ENCODE data around the gene PLEKHA7.

The PLEKHA7 gene

DNA sequence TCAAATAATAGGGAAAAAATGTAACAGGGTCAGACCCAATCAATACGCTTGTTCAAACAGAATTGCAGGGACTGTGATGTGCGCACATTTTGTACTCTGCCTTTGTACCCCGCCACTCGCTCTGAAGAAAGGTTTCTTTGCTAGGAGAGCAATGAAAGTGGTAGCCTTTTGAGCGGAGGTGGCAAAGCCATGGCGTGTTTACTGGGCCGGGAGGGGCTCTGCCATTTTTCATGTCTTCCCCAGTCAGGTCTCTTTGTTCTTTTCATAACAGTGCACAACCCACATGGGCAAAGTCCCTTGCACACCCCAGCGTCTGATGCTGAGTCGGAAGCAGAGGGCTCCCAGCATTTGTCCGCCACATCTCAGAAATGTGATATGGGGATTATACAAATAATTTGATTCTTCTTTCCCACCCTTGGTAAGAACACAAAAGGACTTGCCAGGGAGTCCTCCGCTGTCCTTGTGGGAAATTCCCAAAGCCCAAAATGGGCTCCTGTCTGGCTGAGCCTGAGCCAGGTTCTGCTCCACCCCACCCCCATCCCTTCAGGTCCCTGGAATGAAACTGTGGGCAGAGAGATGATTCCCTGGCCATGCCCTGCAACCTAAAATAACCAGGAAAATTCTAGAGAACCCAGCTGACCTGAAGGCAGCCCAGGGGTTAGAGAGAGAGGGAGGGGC lies 239.1 kb downstream of the PLEKHA7 start:
- Histone ChIP-seq H3K27me3 (ENCODE audit: insufficient read depth, low read depth) (no peaks in the 10 kb centered on the region), H3K4me2 (no peak overlapping the region), H3K36me3 (ENCODE audit: insufficient read depth) (no peaks in the 10 kb centered on the region), H3K79me2 (ENCODE audit: insufficient read depth, low read depth) (no peaks in the 10 kb centered on the region), H3K27ac (no peak overlapping the region), H3K4me3 (IDR thresholded peaks at IDR 0.05; ENCODE audit: insufficient read depth, low read depth, low read length) (no peak overlapping the region), H4K20me1 (ENCODE audit: insufficient read depth) (no peaks in the 10 kb centered on the region), H3K9ac (no peak overlapping the region), H3K4me1 (ENCODE audit: low read depth, poor library complexity, severe bottlenecking) (peaks cover 22% of the 10 kb centered on the region), H2AFZ (ENCODE audit: low read depth) (no peak overlapping the region)
- TF ChIP-seq, protein P1, sequence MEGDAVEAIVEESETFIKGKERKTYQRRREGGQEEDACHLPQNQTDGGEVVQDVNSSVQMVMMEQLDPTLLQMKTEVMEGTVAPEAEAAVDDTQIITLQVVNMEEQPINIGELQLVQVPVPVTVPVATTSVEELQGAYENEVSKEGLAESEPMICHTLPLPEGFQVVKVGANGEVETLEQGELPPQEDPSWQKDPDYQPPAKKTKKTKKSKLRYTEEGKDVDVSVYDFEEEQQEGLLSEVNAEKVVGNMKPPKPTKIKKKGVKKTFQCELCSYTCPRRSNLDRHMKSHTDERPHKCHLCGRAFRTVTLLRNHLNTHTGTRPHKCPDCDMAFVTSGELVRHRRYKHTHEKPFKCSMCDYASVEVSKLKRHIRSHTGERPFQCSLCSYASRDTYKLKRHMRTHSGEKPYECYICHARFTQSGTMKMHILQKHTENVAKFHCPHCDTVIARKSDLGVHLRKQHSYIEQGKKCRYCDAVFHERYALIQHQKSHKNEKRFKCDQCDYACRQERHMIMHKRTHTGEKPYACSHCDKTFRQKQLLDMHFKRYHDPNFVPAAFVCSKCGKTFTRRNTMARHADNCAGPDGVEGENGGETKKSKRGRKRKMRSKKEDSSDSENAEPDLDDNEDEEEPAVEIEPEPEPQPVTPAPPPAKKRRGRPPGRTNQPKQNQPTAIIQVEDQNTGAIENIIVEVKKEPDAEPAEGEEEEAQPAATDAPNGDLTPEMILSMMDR (conservative IDR thresholded peaks at IDR 0.05; ENCODE audit: low read depth, low read length), result no peak

DNA sequence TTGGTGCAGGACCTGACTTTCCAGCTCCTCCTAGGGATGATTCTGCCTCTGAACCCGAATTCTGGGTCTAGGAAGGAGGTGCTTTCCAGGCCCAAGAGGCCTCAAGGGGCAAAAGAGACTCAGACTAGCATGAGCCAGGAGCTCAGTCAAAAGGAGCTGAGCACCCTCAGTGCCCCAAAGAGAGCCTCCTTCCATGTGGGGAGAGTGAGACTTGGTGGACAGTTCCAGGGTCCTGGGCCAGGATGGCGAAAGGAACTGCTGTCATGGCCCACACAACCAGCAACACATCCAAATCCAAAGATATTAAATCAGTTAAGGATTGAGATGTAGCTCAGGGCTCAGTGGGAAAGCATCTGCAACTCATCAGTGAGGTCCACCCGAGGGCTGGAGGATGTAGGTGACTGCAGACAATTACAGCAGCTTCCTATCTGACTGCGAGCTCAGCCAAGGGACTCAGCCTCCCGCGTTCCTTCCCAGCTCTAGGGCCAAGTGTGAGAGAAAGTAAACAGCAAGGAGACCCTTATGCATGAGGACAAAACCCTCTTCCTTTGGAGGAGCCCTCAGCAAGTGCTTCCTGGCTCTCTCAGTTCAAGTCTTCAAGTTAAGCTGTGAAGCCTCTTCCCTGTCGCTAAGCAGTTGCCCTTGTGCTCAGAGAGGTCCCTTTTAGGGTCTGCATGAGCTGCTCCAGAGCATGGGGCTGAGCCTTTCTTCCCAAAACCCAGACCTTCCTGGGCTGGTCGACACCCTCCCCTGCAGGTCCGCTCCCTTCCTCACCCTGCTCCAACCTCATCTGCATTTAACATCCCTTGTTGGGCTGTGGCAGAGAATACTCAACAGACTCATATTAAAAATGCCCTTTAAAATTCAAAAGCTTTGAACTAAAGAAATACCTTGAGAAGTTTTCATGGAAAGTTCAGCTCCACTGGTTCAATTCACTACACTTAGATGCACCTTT lies 240.0 kb downstream of the PLEKHA7 start:
- Histone ChIP-seq H2AFZ (ENCODE audit: low read depth) (no peak overlapping the region), H3K79me2 (ENCODE audit: insufficient read depth, low read depth) (no peaks in the 10 kb centered on the region), H4K20me1 (ENCODE audit: insufficient read depth) (no peaks in the 10 kb centered on the region), H3K4me1 (ENCODE audit: low read depth, poor library complexity, severe bottlenecking) (peaks cover 22% of the 10 kb centered on the region), H3K4me2 (no peak overlapping the region), H3K27ac (no peak overlapping the region), H3K4me3 (IDR thresholded peaks at IDR 0.05; ENCODE audit: insufficient read depth, low read depth, low read length) (no peak overlapping the region), H3K36me3 (ENCODE audit: insufficient read depth) (no peaks in the 10 kb centered on the region), H3K27me3 (ENCODE audit: insufficient read depth, low read depth) (no peaks in the 10 kb centered on the region), H3K9ac (no peak overlapping the region)
- TF ChIP-seq, protein P1 (conservative IDR thresholded peaks at IDR 0.05; ENCODE audit: low read depth, low read length), result no peak

DNA sequence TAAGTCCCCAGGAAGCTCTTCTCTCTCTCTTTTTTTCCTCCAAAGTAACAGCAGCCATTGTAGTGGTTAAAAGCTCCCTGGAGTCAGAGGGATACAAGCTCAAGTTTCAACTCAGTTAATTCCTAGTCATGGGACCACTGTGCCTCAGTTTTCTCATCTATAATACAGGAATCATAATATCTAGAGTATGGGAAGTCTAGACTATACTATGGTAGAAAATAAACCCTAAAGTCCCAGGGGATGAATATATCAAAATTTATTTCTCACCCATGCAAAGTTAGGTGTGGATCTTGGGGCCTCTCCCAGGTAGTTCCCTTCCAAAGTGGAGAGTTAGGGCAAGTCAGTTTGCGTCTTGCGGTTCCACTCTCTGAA lies 242.1 kb downstream of the PLEKHA7 start:
- H2AFZ ChIP-seq (ENCODE audit: low read depth), result no peak overlapping the region
- H3K27me3 ChIP-seq (ENCODE audit: insufficient read depth, low read depth), result no peaks in the 10 kb centered on the region
- H3K36me3 ChIP-seq (ENCODE audit: insufficient read depth), result no peaks in the 10 kb centered on the region
- no peak overlapping the region for H3K4me3 ChIP-seq (IDR thresholded peaks at IDR 0.05; ENCODE audit: insufficient read depth, low read depth, low read length)
- TF ChIP-seq, protein P1 (conservative IDR thresholded peaks at IDR 0.05; ENCODE audit: low read depth, low read length), result no peak
- H3K9ac ChIP-seq, result no peak overlapping the region
- no peaks in the 10 kb centered on the region for H4K20me1 ChIP-seq (ENCODE audit: insufficient read depth)
- no peak overlapping the region; the same call in 1 of the 2 replicates for H3K27ac ChIP-seq
- H3K4me2 ChIP-seq, result peak overlapping the region; percentile 50; the same call in 1 of the 2 replicates
- no peaks in the 10 kb centered on the region for H3K79me2 ChIP-seq (ENCODE audit: insufficient read depth, low read depth)
- peaks cover 22% of the 10 kb centered on the region for H3K4me1 ChIP-seq (ENCODE audit: low read depth, poor library complexity, severe bottlenecking)

DNA sequence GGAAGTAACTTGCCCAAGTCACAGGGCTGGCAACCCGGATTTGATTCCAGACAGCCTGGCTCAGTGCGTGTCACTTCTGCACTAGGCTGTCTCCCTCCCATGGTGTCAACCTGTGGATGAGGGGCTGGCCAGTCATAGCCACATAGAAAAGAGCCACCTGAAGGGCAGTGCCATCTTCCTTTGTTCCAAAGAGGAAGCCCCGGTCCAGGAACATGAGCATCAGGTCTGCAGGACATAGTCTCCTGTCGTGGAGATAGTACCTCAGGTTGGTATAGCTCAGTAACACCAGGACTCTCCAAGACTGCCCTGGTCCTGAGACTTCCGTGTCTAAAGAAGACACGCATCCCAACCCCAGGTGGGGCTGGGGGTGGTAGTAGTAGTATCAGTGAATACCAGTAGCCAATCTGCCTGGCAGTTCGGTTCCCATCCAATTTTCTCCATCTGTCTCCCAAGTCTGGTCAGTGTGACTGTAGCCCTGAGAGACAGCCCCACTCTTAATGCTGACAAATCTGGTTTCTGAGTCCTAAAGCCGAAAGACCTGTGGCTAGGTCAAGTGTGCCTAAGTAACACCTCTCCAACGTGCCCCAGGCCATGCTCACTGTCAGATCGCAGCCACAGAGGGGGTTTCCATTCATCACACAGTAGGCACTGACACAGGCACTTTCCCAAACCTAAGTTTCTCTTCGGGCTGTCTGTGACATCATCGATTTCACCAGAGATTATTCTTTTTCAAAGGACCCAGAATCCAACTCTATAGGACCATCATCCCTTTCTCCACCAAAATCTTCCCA lies 242.7 kb downstream of the PLEKHA7 start:
- no peaks in the 10 kb centered on the region for H4K20me1 ChIP-seq (ENCODE audit: insufficient read depth)
- H3K27ac ChIP-seq, result no peak overlapping the region; the same call in 1 of the 2 replicates
- peaks cover 22% of the 10 kb centered on the region for H3K4me1 ChIP-seq (ENCODE audit: low read depth, poor library complexity, severe bottlenecking)
- TF ChIP-seq, protein P1 (conservative IDR thresholded peaks at IDR 0.05; ENCODE audit: low read depth, low read length), result no peak
- H2AFZ ChIP-seq (ENCODE audit: low read depth), result no peak overlapping the region
- no peaks in the 10 kb centered on the region for H3K27me3 ChIP-seq (ENCODE audit: insufficient read depth, low read depth)
- H3K36me3 ChIP-seq (ENCODE audit: insufficient read depth), result no peaks in the 10 kb centered on the region
- H3K79me2 ChIP-seq (ENCODE audit: insufficient read depth, low read depth), result no peaks in the 10 kb centered on the region
- H3K4me2 ChIP-seq, result peak overlapping the region; percentile 50; the same call in 1 of the 2 replicates
- H3K9ac ChIP-seq, result no peak overlapping the region; the same call in 1 of the 2 replicates
- H3K4me3 ChIP-seq (IDR thresholded peaks at IDR 0.05; ENCODE audit: insufficient read depth, low read depth, low read length), result no peak overlapping the region
